GM18526 (cell line): ENCODE results near the gene FMN2.

ENCODE experiments used
- POLR2A ChIP-seq: IDR thresholded peaks from 3 replicates; pipeline ENCODE4 v1.6.1; 2011; ENCODE audit not compliant: insufficient read length; ENCODE audit errors: extremely low read depth

Gene FMN2

GRCh38 chr1:240152611-240153297, 61.1 kb downstream of the FMN2 start:
- TF ChIP-seq POLR2A, result no peak

GRCh38 chr1:240155605-240156004, 63.9 kb downstream of the FMN2 start:
- no peak for TF ChIP-seq POLR2A

- no peak for TF ChIP-seq POLR2A
These were observed 73.1 kb downstream of the FMN2 start for GRCh38 chr1:240164742-240165141.

- TF ChIP-seq POLR2A, result no peak
These were observed 77.5 kb downstream of the FMN2 start for GRCh38 chr1:240169188-240169587.

GRCh38 chr1:240170266-240170665, 78.6 kb downstream of the FMN2 start:
- TF ChIP-seq POLR2A, result no peak

- no peak for TF ChIP-seq POLR2A
These were observed 79.1 kb downstream of the FMN2 start for GRCh38 chr1:240170806-240171205.

- TF ChIP-seq POLR2A, result no peak
These were observed 80.2 kb downstream of the FMN2 start for GRCh38 chr1:240171907-240172306.

GRCh38 chr1:240173836-240174235, 82.2 kb downstream of the FMN2 start:
- TF ChIP-seq POLR2A, result no peak

- no peak for TF ChIP-seq POLR2A
These were observed 83.1 kb downstream of the FMN2 start for GRCh38 chr1:240174734-240175133.

- no peak for TF ChIP-seq POLR2A
These were observed 86.7 kb downstream of the FMN2 start for GRCh38 chr1:240178366-240178765.

- TF ChIP-seq POLR2A, result no peak
These were observed 96.5 kb downstream of the FMN2 start for GRCh38 chr1:240188139-240188538.

- no peak for TF ChIP-seq POLR2A
These were observed 97.8 kb downstream of the FMN2 start for GRCh38 chr1:240189386-240189989.

- no peak for TF ChIP-seq POLR2A
These were observed 99.3 kb downstream of the FMN2 start for GRCh38 chr1:240190881-240191401.

- no peak for TF ChIP-seq POLR2A
These were observed 101.2 kb downstream of the FMN2 start for GRCh38 chr1:240192851-240193250.

GRCh38 chr1:240193679-240194078, 102.0 kb downstream of the FMN2 start:
- no peak for TF ChIP-seq POLR2A

GRCh38 chr1:240194120-240194519, 102.4 kb downstream of the FMN2 start:
- no peak for TF ChIP-seq POLR2A

- no peak for TF ChIP-seq POLR2A
These were observed 106.7 kb downstream of the FMN2 start for GRCh38 chr1:240198376-240198775.
